Uterus (tissue), 2 donors: ENCODE data around the gene DMD.

ENCODE experiments used
- CTCF ChIP-seq, 4 experiments: fragments of 200-600 bp in 2 of 4; fragments of 450-650 bp in 2 of 4; sonication (generic) in 2 of 4; IDR thresholded peaks; one replicate each; pipeline ENCODE4 v1.5.1; 2016 to 2019; ENCODE audit warnings: antibody characterized with exemption in 4 of 4, mild to moderate bottlenecking in 2 of 4, moderate library complexity in 1 of 4
- POLR2A ChIP-seq, 2 donors: fragments of 450-650 bp; IDR thresholded peaks; one replicate each; pipeline ENCODE4 v1.6.1; 2016; ENCODE audit warnings: antibody characterized with exemption in 2 of 2, mild to moderate bottlenecking in 1 of 2, moderate library complexity in 1 of 2

DNA sequence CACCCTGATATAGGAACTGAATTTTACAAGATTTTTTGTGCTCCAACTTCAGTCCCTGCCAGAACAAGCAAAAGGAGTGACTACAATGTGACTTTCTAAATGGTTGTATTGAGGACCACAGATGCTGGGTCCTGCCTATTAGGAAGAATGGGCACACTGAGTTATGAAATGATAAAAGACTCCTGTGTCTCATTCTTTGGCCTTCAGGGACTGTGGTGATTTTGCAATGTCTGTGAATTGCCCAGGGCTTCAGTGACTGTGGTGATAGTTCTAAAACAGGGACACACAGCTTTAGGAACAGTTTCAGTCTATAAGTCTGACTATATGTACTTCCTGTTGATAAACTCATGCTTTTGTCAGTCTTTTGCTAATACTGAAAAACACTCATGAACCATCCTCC is 210.2 kb downstream of the DMD start:
- TF ChIP-seq CTCF (IDR thresholded peaks at IDR 0.05) (no peak), POLR2A (IDR thresholded peaks at IDR 0.05) (no peak)
